ENCODE data around the gene ZNF143.

GRCh38 chr11:9459667-9460321, 1.0 kb upstream of the ZNF143 start:
- TF ChIP-seq, protein P1, sequence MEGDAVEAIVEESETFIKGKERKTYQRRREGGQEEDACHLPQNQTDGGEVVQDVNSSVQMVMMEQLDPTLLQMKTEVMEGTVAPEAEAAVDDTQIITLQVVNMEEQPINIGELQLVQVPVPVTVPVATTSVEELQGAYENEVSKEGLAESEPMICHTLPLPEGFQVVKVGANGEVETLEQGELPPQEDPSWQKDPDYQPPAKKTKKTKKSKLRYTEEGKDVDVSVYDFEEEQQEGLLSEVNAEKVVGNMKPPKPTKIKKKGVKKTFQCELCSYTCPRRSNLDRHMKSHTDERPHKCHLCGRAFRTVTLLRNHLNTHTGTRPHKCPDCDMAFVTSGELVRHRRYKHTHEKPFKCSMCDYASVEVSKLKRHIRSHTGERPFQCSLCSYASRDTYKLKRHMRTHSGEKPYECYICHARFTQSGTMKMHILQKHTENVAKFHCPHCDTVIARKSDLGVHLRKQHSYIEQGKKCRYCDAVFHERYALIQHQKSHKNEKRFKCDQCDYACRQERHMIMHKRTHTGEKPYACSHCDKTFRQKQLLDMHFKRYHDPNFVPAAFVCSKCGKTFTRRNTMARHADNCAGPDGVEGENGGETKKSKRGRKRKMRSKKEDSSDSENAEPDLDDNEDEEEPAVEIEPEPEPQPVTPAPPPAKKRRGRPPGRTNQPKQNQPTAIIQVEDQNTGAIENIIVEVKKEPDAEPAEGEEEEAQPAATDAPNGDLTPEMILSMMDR (IDR thresholded peaks at IDR 0.05), result no peak
- TF ChIP-seq POLR2A (IDR thresholded peaks at IDR 0.05), result no peak
- TF ChIP-seq POLR2AphosphoS5 (IDR thresholded peaks at IDR 0.05; ENCODE audit: insufficient read depth in 1 of 2, low read depth in 1 of 2), result no peak

All from vagina (tissue), 2 donors.